Gastroesophageal sphincter (tissue), 4 donors: ENCODE results near the gene TFEB. TPM values are rescaled to one million over a fixed set of nuclear protein-coding genes. Genes with fewer than 3 reads are reported as not detected.

Source experiments
- ATAC-seq: fragments of 150-250 bp; one replicate; pipeline ENCODE4 v1.9.1; 2016; ENCODE audit warnings: mild to moderate bottlenecking, moderate library complexity
- H3K27ac ChIP-seq, 4 donors: fragments of 200-600 bp; sonication (generic) in 3 of 4; 1 replicate in 3 of 4; 2 replicates in 1 of 4; pipeline ENCODE4 v1.5.1; 2016 to 2019
- H3K27me3 ChIP-seq: fragments of 200-600 bp; sonication (generic); one replicate; pipeline ENCODE4 v1.5.1; 2019
- H3K36me3 ChIP-seq, 2 donors: fragments of 200-600 bp; sonication (generic); one replicate each; pipeline ENCODE4 v1.5.1; 2019; ENCODE audit warnings: control low read depth in 1 of 2
- H3K4me1 ChIP-seq, 3 donors: fragments of 200-600 bp; sonication (generic); 1 replicate in 2 of 3; 2 replicates in 1 of 3; pipeline ENCODE4 v1.5.1; 2016 to 2019; ENCODE audit warnings: control low read depth in 2 of 3
- H3K4me3 ChIP-seq, 2 donors: fragments of 200-600 bp; sonication (generic); one replicate each; pipeline ENCODE4 v1.5.1; 2019; ENCODE audit warnings: mild to moderate bottlenecking in 1 of 2, moderate library complexity in 1 of 2
- H3K9me3 ChIP-seq, 3 donors: fragments of 200-600 bp; sonication (generic); one replicate each; pipeline ENCODE4 v1.5.1; 2017 to 2019; ENCODE audit warnings: control low read depth in 2 of 3
- EP300 ChIP-seq: sonication (generic); formaldehyde crosslinking; IDR thresholded peaks from one replicate; pipeline ENCODE4 v1.6.1; 2017; ENCODE audit warnings: antibody characterized with exemption, mild to moderate bottlenecking
- POLR2A ChIP-seq, 2 donors: fragments of 450-650 bp; IDR thresholded peaks; one replicate each; pipeline ENCODE4 v1.6.1; 2017; ENCODE audit warnings: antibody characterized with exemption in 2 of 2, mild to moderate bottlenecking in 2 of 2, moderate library complexity in 1 of 2
- POLR2AphosphoS5 ChIP-seq: sonication (generic); formaldehyde crosslinking; IDR thresholded peaks from one replicate; pipeline ENCODE4 v1.6.1; 2017; ENCODE audit warnings: antibody characterized with exemption
- WGBS, 2 donors: methylation state at CpG; one replicate each; pipeline ENCODE4 v1.1.5; 2018; ENCODE audit warnings: low coverage in 1 of 2; 5-methylcytosine and 5-hydroxymethylcytosine counted together
- total RNA-seq, 4 donors: library from RNA; depleted of rRNA; stranded (reverse); fragments of >200 nt; gene quantifications; one replicate each; pipeline ENCODE4 v1.1.0, GENCODE V29; 2016
- TF ChIP-seq, protein P1 (sequence below), 4 experiments: fragments of 200-600 bp in 2 of 4; fragments of 450-650 bp in 2 of 4; sonication (generic) in 1 of 4; IDR thresholded peaks; one replicate each; pipeline ENCODE4 v1.5.1; 2017 to 2019; ENCODE audit warnings: antibody characterized with exemption in 4 of 4, mild to moderate bottlenecking in 2 of 4, moderate library complexity in 2 of 4

TFEB gene
- total RNA-seq, 4 donors from 2014 or later, result 16.6 to 42.8 (median 26.1) TPM

- no peaks in the 10 kb centered on the region for H3K4me1 ChIP-seq
- peaks cover 30% of the 10 kb centered on the region for H3K27me3 ChIP-seq
- H3K36me3 ChIP-seq, result no peaks in the 10 kb centered on the region
- no peak for ATAC-seq
- 76% methylated on average over 3 of the region's 7 CpGs; no CpG with 5 or more reads in 1 of the 2 donors for WGBS, 2 donors
- TF ChIP-seq, protein P1, sequence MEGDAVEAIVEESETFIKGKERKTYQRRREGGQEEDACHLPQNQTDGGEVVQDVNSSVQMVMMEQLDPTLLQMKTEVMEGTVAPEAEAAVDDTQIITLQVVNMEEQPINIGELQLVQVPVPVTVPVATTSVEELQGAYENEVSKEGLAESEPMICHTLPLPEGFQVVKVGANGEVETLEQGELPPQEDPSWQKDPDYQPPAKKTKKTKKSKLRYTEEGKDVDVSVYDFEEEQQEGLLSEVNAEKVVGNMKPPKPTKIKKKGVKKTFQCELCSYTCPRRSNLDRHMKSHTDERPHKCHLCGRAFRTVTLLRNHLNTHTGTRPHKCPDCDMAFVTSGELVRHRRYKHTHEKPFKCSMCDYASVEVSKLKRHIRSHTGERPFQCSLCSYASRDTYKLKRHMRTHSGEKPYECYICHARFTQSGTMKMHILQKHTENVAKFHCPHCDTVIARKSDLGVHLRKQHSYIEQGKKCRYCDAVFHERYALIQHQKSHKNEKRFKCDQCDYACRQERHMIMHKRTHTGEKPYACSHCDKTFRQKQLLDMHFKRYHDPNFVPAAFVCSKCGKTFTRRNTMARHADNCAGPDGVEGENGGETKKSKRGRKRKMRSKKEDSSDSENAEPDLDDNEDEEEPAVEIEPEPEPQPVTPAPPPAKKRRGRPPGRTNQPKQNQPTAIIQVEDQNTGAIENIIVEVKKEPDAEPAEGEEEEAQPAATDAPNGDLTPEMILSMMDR (IDR thresholded peaks at IDR 0.05), result no peak
- TF ChIP-seq EP300 (no peak), POLR2A (IDR thresholded peaks at IDR 0.05) (no peak), POLR2AphosphoS5 (no peak)
- no peaks in the 10 kb centered on the region for H3K9me3 ChIP-seq
- no peak overlapping the region for H3K27ac ChIP-seq
- no peak overlapping the region for H3K4me3 ChIP-seq
Observed at GRCh38 chr6:41648070-41648585, 87.3 kb downstream of the TFEB start.

DNA sequence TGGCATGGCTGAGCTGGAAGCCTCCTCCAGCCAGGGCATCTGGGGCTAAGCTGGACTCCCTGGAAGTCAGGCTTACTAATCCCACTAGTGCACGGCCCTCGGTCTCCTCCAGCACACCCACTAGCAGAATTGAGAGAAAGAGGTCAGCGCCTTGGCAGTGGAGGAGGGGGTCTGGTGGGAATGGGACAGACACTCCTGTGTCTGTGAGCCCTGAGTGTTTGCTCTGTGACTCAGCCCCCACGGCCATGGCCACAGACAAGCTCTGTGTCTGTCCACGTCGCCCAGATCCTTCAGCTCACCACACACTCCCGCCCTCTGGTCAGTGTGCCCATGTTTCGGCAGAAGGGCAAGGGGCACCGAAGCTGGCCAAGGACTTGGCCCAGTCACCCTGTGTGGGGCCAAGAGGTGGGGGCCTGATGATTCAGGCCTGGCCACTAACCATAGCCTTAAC, 88.3 kb downstream of the TFEB start:
- Histone ChIP-seq H3K27ac (no peak overlapping the region), H3K4me1 (no peaks in the 10 kb centered on the region), H3K27me3 (peaks cover 26% of the 10 kb centered on the region), H3K4me3 (no peak overlapping the region), H3K9me3 (no peaks in the 10 kb centered on the region), H3K36me3 (no peaks in the 10 kb centered on the region)
- 78% methylated on average over 2 of the region's 9 CpGs; no CpG with 5 or more reads in 1 of the 2 donors for WGBS, 2 donors
- ATAC-seq, result no peak
- TF ChIP-seq POLR2AphosphoS5 (no peak), EP300 (no peak), POLR2A (IDR thresholded peaks at IDR 0.05) (no peak)
- TF ChIP-seq, protein P1 (IDR thresholded peaks at IDR 0.05), result no peak

GRCh38 chr6:41646026-41646795, 89.2 kb downstream of the TFEB start:
- WGBS, 2 donors, result 70 to 94% methylated on average over 2 to 4 of the region's 14 CpGs
- Histone ChIP-seq H3K4me1 (no peaks in the 10 kb centered on the region), H3K4me3 (no peak overlapping the region), H3K27me3 (peaks cover 21% of the 10 kb centered on the region), H3K9me3 (no peaks in the 10 kb centered on the region), H3K36me3 (no peaks in the 10 kb centered on the region), H3K27ac (no peak overlapping the region)
- no peak for ATAC-seq
- TF ChIP-seq POLR2AphosphoS5, result no peak
- TF ChIP-seq, protein P1 (IDR thresholded peaks at IDR 0.05), result no peak
- TF ChIP-seq EP300, result no peak
- no peak for TF ChIP-seq POLR2A (IDR thresholded peaks at IDR 0.05)

GRCh38 chr6:41645007-41645618, 90.3 kb downstream of the TFEB start:
- Histone ChIP-seq H3K9me3 (no peaks in the 10 kb centered on the region), H3K4me1 (no peaks in the 10 kb centered on the region), H3K36me3 (no peaks in the 10 kb centered on the region), H3K27ac (no peak overlapping the region), H3K4me3 (no peak overlapping the region), H3K27me3 (peaks cover 28% of the 10 kb centered on the region)
- TF ChIP-seq EP300 (no peak), POLR2A (IDR thresholded peaks at IDR 0.05) (no peak), POLR2AphosphoS5 (no peak)
- TF ChIP-seq, protein P1 (IDR thresholded peaks at IDR 0.05), result no peak
- no peak for ATAC-seq
- WGBS, 2 donors, result 69 to 82% methylated on average over 11 to 12 of the region's 12 CpGs
